Hypothalamus (tissue), 51 donors: ENCODE data around the gene MOG.

ENCODE experiments used
- DNase-seq, 51 donors: peaks; one replicate each; lab custom pipeline; 2025; lab: John Stamatoyannopoulos, UW

The MOG gene

DNA sequence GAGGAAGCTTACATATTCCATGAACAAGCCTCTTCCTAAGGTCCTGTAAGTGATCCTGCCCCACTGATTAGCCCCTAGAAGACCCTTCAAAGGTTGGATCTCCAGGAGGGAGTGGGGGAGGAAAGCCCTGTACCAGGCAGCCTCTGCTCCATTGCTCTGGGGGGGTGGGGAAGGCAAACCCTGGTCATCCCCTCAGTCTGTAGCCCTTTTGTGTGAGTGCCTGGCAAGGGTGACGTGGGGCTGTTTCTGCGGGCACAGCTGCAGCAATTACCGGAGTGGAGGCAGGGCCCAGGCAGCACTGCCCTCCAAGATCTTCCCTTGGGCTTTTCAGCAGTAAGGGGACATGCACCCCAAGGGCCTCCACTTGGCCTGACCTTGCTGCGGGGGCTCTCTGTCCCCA lies at the start of gene MOG:
TSS of gene MOG (plus strand) at position 295 of the 400 bp plus-strand sequence. CDS start 118 bp downstream, outside the sequence.
- DNase-seq, result peak in 49 of 51 donors; percentile 15 to 93 (median 76)

GRCh38 chr6:29608131-29608530 lies 48.8 kb upstream of the MOG start:
- DNase-seq, result peak in 11 of 51 donors; percentile 23 to 58 (median 39)

DNA sequence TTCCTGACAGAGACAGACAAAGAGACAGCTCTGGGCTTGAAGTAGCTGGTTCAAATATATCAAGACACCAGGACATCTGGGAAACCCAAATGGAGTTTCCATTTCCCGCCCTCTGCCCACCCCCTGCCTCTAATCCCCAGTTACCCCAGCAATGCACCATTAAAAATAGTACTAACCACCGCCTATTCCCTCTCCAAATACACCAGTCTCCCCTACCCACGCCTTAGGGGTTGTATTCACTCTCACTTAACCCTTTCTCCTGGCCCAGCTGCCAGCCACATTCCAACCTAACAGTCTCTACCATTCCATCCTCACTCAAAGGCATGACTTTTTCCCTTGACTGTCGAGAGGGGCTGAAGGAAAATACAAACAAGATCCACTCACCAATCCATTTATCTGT lies 46.4 kb upstream of the MOG start:
- no peak for DNase-seq

DNA sequence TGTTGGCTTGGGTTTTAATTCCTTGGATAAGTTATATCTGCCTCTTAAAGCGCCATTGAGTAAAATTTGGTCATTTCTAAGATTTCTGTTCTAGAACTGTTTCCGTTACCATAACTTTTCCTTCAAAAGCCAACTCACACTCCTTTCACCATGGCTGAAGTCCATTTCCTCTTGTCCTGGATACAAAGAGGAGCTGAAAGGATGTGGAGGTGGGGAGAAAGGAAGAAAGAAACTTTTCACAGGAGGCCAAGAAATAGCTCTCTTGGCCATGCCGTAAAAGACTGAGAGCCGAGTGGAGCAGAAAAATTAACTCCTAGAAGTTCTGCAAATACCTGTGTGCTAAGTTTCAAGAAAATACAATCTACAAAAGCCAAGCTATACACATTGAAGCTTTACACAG lies 45.5 kb upstream of the MOG start:
- DNase-seq, result peak in 2 of 51 donors; percentile 6 to 49

GRCh38 chr6:29617782-29618554 lies 38.9 kb upstream of the MOG start:
- no peak for DNase-seq

GRCh38 chr6:29619578-29620160 lies 37.2 kb upstream of the MOG start:
- no peak for DNase-seq

- no peak for DNase-seq
These were observed 36.3 kb upstream of the MOG start for GRCh38 chr6:29620630-29621029.

DNA sequence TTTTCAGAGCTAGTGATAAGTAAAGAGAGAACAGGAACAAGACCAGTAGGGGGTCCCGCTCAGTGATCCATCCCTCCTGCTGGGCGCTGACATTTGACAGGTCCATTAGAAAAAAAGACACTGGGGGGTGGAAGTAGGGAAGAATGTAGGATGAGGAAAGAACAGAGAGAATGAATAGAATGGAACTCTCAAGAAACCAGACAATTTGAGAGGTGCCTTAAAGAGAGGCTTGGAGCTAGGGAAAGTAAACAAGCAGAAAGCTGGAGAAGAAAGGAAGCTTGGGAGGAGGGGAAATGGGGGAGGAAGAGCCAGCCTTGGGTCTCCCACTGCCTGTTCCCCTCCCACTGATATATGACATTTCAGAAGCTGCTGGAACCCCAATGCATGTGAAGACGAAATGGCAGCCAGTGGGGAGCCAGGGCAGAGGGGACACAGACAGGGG lies 32.4 kb upstream of the MOG start:
- DNase-seq, result no peak

DNA sequence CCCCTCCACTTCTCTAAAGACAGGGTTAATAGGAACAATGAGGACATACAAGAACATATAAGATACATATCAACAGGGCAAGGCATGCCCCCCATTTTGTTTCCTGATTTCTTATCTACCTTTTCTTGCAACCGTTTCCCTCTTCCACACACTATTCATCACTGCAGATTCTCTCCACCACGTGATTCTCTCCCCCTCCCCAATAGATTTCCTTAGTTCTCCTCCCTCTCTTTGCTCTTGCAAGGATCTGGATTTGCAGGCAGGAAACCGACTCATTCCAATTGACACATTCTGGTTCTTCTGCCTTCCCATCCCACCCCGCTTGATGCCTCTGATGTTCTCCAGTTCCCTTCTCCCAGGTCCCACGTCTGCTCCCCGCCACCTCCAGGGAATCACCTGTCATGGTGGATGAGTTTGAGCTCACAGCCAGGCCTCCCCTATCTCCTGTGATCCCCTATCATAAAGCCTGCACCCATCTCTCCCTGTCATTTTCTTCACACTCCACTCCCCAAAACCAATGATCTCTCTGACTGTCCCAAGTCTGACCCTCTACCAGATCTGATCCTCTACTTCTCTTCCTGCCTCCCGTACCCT lies 31.5 kb upstream of the MOG start:
- DNase-seq, result no peak

GRCh38 chr6:29626948-29627754 lies 29.7 kb upstream of the MOG start:
- peak in 2 of 51 donors; percentile 32 to 64 for DNase-seq

GRCh38 chr6:29627755-29628418 lies 29.0 kb upstream of the MOG start:
- DNase-seq, result peak in 42 of 51 donors; percentile 22 to 79 (median 61)

GRCh38 chr6:29628419-29629281 lies 28.2 kb upstream of the MOG start:
- DNase-seq, result peak in 44 of 51 donors; percentile 13 to 81 (median 65)

- no peak for DNase-seq
These were observed 27.3 kb upstream of the MOG start for GRCh38 chr6:29629571-29629970.

- no peak for DNase-seq
These were observed 26.6 kb upstream of the MOG start for GRCh38 chr6:29630315-29630714.

- no peak for DNase-seq
These were observed 25.6 kb upstream of the MOG start for GRCh38 chr6:29631209-29631810.

DNA sequence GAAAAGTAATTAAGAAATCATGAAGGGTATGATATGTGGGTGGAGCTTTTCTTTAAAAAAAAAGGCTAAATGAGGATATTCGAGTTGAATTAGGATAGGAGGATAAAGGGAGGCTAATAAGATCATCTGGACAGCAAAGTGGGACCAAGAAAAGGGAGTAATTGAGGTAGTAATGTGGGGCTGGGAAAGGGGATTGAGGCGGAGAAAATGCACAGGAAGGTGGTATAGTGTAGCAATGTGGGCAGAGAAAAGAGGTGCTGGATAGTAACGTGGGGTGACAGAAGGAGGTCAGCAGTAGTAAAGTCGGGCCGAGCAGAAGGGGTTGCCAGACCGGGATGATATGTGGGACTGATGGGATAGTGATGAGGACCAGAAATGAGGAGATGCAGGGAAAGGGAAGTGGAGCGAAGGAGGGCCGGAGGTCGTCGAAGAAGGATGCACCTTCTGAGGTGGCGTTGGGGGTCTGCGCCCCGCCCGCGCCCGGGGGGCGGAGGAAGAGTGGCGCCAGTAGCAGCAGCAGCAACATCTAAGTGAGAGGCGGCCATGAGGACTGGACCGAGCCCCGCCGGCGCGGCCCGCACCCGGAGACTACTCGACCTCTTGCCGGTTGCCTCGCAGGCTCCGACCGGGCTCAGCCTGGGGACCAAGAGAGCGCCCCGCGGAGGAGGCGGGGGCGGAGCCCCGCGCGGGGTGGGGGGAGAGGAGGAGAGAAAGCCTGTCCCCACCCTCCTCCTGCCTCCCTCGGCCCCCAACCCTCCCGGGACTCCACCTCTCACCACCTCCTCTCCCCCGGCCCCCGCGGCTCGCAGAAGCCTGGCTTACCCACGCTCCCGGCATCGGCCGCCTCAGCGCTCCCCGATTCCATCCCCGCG lies 24.8 kb upstream of the MOG start:
- peak in 37 of 51 donors; percentile 17 to 74 (median 53) for DNase-seq

DNA sequence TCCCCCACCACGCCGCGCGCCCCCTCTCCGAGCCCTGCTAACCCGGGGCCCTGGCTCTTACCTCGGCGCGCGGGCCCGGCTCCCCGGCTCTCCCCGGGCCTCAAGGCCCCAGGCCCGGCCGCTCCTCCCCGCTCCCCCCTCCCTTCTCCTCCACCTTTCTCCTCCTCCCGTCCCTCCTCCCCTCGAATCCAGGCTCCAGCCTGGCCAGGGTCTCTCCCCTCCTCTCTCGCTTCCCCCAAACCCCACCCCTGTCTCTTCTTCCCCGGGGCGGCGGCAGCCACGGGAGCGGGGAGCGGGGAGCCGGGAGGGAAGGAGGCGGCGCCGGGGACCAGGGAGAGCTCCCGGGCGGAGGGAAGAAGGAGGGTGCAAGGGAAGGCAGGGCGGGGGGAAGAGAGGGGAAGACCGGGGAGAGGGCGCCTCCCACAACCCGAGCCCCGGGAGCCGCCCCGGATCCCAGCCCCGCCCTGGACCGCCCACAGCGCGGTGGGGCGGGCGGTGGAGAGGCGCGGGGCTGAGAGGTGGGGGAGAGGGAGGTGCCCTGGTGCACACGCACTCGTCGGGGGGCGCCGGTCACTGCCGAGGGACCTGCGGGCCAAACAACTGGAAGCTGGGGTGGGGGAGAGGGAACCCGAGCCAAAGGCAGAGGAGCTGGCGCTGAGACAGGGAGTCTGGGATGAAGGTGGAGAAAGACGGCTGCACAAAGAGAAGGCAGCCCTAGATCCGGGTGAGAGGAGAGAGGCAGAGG lies 23.9 kb upstream of the MOG start, which contains the start of gene GABBR1:
TSS of gene GABBR1 (minus strand) at position 395 of the 745 bp plus-strand sequence. CDS start 798 bp downstream, outside the sequence.
- peak in 48 of 51 donors; percentile 19 to 90 (median 73) for DNase-seq
